ENCODE data around the gene RYK. TPM values are rescaled to one million over a fixed set of nuclear protein-coding genes. Genes with fewer than 3 reads are reported as not detected.

Gene RYK
- total RNA-seq, 1 experiment from 2014 or later = 54.2 TPM

DNA sequence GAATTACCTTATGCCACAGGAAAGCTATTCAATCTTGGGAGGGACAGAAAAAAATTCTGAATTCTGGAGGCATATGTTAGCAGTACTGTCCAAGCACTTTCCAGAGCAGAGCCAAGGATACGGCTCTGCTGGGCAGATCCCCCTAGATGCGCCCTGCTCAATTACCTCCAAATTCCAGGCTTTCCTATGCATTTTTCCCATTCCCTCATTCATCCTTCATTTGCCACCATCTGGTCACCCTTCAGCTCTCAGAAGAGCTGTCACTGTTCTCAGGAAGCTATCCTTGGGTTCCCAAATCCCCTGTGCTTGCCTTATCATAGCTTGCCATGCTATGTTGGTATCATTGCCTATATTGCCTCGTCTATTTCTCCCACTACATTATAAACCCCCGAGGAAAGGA lies 45.2 kb downstream of the RYK start (continued):
- TF ChIP-seq, protein P1, sequence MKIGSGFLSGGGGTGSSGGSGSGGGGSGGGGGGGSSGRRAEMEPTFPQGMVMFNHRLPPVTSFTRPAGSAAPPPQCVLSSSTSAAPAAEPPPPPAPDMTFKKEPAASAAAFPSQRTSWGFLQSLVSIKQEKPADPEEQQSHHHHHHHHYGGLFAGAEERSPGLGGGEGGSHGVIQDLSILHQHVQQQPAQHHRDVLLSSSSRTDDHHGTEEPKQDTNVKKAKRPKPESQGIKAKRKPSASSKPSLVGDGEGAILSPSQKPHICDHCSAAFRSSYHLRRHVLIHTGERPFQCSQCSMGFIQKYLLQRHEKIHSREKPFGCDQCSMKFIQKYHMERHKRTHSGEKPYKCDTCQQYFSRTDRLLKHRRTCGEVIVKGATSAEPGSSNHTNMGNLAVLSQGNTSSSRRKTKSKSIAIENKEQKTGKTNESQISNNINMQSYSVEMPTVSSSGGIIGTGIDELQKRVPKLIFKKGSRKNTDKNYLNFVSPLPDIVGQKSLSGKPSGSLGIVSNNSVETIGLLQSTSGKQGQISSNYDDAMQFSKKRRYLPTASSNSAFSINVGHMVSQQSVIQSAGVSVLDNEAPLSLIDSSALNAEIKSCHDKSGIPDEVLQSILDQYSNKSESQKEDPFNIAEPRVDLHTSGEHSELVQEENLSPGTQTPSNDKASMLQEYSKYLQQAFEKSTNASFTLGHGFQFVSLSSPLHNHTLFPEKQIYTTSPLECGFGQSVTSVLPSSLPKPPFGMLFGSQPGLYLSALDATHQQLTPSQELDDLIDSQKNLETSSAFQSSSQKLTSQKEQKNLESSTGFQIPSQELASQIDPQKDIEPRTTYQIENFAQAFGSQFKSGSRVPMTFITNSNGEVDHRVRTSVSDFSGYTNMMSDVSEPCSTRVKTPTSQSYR (CRISPR knock-in tag; IDR thresholded peaks at IDR 0.05) = no peak
- TF ChIP-seq ETV6 (CRISPR knock-in tag; IDR thresholded peaks at IDR 0.05) (no peak), AR (CRISPR knock-in tag; IDR thresholded peaks at IDR 0.05) (no peak), ZNF532 (CRISPR knock-in tag; IDR thresholded peaks at IDR 0.05; ENCODE audit: borderline replicate concordance) (no peak), EMX1 (CRISPR knock-in tag; IDR thresholded peaks at IDR 0.05) (no peak), IRF2 (CRISPR knock-in tag; IDR thresholded peaks at IDR 0.05; ENCODE audit: borderline replicate concordance, low read depth) (no peak), AFF4 (CRISPR knock-in tag; IDR thresholded peaks at IDR 0.05; ENCODE audit: borderline replicate concordance) (no peak)

DNA sequence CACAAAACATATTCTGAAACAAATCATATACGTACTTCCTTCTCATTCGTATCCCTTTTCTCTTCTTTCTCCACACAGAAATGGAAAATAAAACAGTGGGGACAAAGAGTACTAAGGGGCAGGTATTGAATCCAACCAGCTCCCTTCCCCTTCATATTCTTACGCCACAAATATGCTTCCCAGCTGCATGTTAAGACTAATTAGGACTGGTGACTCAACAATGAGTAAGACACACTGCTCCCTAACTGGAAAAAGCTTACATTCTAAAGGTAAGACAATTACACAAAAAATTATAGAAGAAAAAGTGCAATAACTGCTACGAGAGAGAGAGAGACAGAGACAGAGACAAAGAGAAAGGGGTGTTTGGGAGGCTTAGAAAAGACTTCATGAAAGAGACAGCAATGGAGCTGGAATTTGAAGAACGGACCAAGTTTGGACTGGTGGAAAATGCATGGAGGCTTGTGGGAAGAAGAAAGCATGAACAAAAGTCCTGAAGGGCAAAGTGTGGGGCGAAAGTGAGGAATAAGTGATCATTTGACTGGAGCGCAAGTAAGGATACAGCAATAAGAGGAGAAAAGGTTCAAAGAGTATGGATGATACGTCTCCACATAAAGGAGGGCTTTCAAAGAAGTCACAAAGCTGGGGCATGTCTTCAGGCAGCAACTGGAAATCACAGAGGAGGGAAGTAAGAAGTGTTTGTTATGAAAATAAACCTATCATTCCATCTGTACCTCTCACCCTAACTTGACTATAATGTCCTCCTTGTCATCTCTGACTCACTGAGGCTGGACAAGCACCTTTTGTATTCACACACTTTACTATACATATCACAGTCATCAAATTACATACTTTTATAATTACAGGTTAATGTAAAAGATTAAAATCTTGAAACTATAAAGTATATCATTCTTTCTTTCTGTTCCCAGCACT lies 49.2 kb downstream of the RYK start:
- DNase-seq (ENCODE audit: low spot score) (no peak), ATAC-seq (no peak)
- Mint-ChIP-seq H3K4me3 (no peak overlapping the region), H3K36me3 (peaks cover 38% of the 10 kb centered on the region), H3K27ac (no peak overlapping the region), H3K4me1 (peaks cover under 1% of the 10 kb centered on the region), H3K27me3 (ENCODE audit: low read depth) (no peaks in the 10 kb centered on the region), H3K9me3 (peaks cover 15% of the 10 kb centered on the region)
- ChIA-PET CTCF (interaction anchor here (2.0 kb wide), 1 partner anchor 11 kb away, joined by 13 read pairs; no protein-coding TSS in a partner anchor), POLR2A (no interaction called here)
- TF ChIP-seq SMAD4 (CRISPR knock-in tag; IDR thresholded peaks at IDR 0.05) (no peak), SP1 (CRISPR knock-in tag; conservative IDR thresholded peaks at IDR 0.05) (no peak), OVOL2 (CRISPR knock-in tag; IDR thresholded peaks at IDR 0.05; ENCODE audit: borderline replicate concordance) (no peak), ELF4 (CRISPR knock-in tag; IDR thresholded peaks at IDR 0.05; ENCODE audit: low read depth) (no peak)
- TF ChIP-seq, protein P2, sequence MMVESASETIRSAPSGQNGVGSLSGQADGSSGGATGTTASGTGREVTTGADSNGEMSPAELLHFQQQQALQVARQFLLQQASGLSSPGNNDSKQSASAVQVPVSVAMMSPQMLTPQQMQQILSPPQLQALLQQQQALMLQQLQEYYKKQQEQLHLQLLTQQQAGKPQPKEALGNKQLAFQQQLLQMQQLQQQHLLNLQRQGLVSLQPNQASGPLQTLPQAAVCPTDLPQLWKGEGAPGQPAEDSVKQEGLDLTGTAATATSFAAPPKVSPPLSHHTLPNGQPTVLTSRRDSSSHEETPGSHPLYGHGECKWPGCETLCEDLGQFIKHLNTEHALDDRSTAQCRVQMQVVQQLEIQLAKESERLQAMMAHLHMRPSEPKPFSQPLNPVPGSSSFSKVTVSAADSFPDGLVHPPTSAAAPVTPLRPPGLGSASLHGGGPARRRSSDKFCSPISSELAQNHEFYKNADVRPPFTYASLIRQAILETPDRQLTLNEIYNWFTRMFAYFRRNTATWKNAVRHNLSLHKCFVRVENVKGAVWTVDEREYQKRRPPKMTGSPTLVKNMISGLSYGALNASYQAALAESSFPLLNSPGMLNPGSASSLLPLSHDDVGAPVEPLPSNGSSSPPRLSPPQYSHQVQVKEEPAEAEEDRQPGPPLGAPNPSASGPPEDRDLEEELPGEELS (CRISPR knock-in tag; IDR thresholded peaks at IDR 0.05) = no peak
- TF ChIP-seq, protein P3, sequence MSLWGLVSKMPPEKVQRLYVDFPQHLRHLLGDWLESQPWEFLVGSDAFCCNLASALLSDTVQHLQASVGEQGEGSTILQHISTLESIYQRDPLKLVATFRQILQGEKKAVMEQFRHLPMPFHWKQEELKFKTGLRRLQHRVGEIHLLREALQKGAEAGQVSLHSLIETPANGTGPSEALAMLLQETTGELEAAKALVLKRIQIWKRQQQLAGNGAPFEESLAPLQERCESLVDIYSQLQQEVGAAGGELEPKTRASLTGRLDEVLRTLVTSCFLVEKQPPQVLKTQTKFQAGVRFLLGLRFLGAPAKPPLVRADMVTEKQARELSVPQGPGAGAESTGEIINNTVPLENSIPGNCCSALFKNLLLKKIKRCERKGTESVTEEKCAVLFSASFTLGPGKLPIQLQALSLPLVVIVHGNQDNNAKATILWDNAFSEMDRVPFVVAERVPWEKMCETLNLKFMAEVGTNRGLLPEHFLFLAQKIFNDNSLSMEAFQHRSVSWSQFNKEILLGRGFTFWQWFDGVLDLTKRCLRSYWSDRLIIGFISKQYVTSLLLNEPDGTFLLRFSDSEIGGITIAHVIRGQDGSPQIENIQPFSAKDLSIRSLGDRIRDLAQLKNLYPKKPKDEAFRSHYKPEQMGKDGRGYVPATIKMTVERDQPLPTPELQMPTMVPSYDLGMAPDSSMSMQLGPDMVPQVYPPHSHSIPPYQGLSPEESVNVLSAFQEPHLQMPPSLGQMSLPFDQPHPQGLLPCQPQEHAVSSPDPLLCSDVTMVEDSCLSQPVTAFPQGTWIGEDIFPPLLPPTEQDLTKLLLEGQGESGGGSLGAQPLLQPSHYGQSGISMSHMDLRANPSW (CRISPR knock-in tag; conservative IDR thresholded peaks at IDR 0.05; ENCODE audit: low read depth) = no peak
- TF ChIP-seq, protein P4, sequence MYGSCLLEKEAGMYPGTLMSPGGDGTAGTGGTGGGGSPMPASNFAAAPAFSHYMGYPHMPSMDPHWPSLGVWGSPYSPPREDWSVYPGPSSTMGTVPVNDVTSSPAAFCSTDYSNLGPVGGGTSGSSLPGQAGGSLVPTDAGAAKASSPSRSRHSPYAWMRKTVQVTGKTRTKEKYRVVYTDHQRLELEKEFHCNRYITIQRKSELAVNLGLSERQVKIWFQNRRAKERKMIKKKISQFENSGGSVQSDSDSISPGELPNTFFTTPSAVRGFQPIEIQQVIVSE (CRISPR knock-in tag; IDR thresholded peaks at IDR 0.05; ENCODE audit: borderline replicate concordance) = no peak
